OCI-LY1 (cell line): ENCODE measurements around the gene GSTP1.
A peak's percentile ranks its signal among the peaks of the same experiment; 100 is the strongest.
"Not testable (repeated sequence)": the region's sequence is repeated elsewhere in the genome, so short reads cannot be mapped to it uniquely, and the experiment has no call there.

Experiments used
- H2AFZ ChIP-seq: fragments of 200-600 bp; sonication (generic), shearing (Covaris generic); 2 replicates; pipeline ENCODE4 v1.6.0; 2014; ENCODE audit warnings: antibody characterized with exemption, mild to moderate bottlenecking, low read length
- H3F3A ChIP-seq: fragments of 200-600 bp; sonication (generic), shearing (Covaris generic); 2 replicates; pipeline ENCODE4 v1.6.0; 2014; ENCODE audit warnings: mild to moderate bottlenecking, antibody characterized with exemption, low read length, moderate library complexity; ENCODE audit not compliant: insufficient read depth
- H3K27ac ChIP-seq: fragments of 200-600 bp; sonication (generic); 2 replicates; pipeline ENCODE4 v1.5.1; 2014; ENCODE audit warnings: low read length, mixed run types, mild to moderate bottlenecking, low read depth; ENCODE audit not compliant: poor library complexity, severe bottlenecking
- H3K27me3 ChIP-seq: fragments of 200-600 bp; sonication (generic); 2 replicates; pipeline ENCODE4 v1.6.0; 2014; ENCODE audit warnings: antibody characterized with exemption, mild to moderate bottlenecking, low read length, moderate library complexity; ENCODE audit not compliant: insufficient read depth
- H3K36me3 ChIP-seq: fragments of 200-600 bp; sonication (generic); 2 replicates; pipeline ENCODE4 v1.6.1; 2014; ENCODE audit warnings: mild to moderate bottlenecking, antibody characterized with exemption, low read length, moderate library complexity, mixed read lengths; ENCODE audit not compliant: insufficient read depth
- H3K4me1 ChIP-seq: fragments of 200-600 bp; sonication (generic); 2 replicates; pipeline ENCODE4 v1.5.1; 2014; ENCODE audit warnings: mild to moderate bottlenecking, low read length, moderate library complexity; ENCODE audit not compliant: insufficient read depth, severe bottlenecking
- H3K4me2 ChIP-seq: fragments of 200-600 bp; sonication (generic), shearing (Covaris generic); 2 replicates; pipeline ENCODE4 v1.6.1; 2014; ENCODE audit warnings: low read length
- H3K4me3 ChIP-seq: fragments of 200-600 bp; sonication (generic); 2 replicates; pipeline ENCODE4 v1.5.1; 2014; ENCODE audit warnings: low read length, low read depth, mild to moderate bottlenecking, mixed read lengths; ENCODE audit not compliant: poor library complexity, severe bottlenecking
- H3K79me2 ChIP-seq: fragments of 200-600 bp; shearing (Covaris generic); 2 replicates; pipeline ENCODE4 v1.6.1; 2016; ENCODE audit warnings: mixed run types, low read length, mixed read lengths; ENCODE audit not compliant: insufficient read depth
- H3K9ac ChIP-seq: fragments of 200-600 bp; sonication (generic), shearing (Covaris generic); 2 replicates; pipeline ENCODE4 v1.6.1; 2014; ENCODE audit warnings: mild to moderate bottlenecking, low read length, mixed read lengths
- H3K9me2 ChIP-seq: fragments of 200-600 bp; sonication (generic), shearing (Covaris generic); 2 replicates; pipeline ENCODE4 v1.6.1; 2014; ENCODE audit warnings: low read depth, mild to moderate bottlenecking, low read length, mixed read lengths
- H3K9me3 ChIP-seq: fragments of 200-600 bp; shearing (Covaris generic); 2 replicates; pipeline ENCODE4 v1.6.1; 2014; ENCODE audit warnings: low read length, mixed read lengths
- H4K20me1 ChIP-seq: fragments of 200-600 bp; sonication (generic), shearing (Covaris generic); 2 replicates; pipeline ENCODE4 v1.6.0; 2016; ENCODE audit warnings: mild to moderate bottlenecking, low read length; ENCODE audit not compliant: insufficient read depth
- CTCF ChIP-seq: fragments of 200-600 bp; sonication (generic), shearing (Covaris generic); IDR thresholded peaks from 2 replicates; pipeline ENCODE4 v1.5.1; 2017; ENCODE audit warnings: mild to moderate bottlenecking, antibody characterized with exemption, low read length, moderate library complexity, mixed read lengths
- EZH2 ChIP-seq: fragments of 200-600 bp; sonication (generic), shearing (Covaris generic); IDR thresholded peaks from 2 replicates; pipeline ENCODE4 v1.8.0; 2017; ENCODE audit warnings: borderline replicate concordance, mixed run types, mild to moderate bottlenecking, antibody characterized with exemption, low read length, moderate library complexity, mixed read lengths

GSTP1 gene

GRCh38 chr11:67600324-67601029 is 16.9 kb downstream of the GSTP1 start:
- H3K9me3 ChIP-seq = 0 out of 2 replicates have a peak, but pooled peaks cover 2% of the 10 kb centered on the region
- no peaks in the 10 kb centered on the region for H3F3A ChIP-seq
- peak overlapping the region; percentile 28 for H3K4me3 ChIP-seq
- H3K4me1 ChIP-seq = peaks cover 18% of the 10 kb centered on the region
- H2AFZ ChIP-seq = no peak overlapping the region
- no peaks in the 10 kb centered on the region for H4K20me1 ChIP-seq
- no peaks in the 10 kb centered on the region; the same call in 1 of the 2 replicates for H3K36me3 ChIP-seq
- peak overlapping the region; percentile 45 for H3K4me2 ChIP-seq
- H3K9me2 ChIP-seq = no peaks in the 10 kb centered on the region
- peak overlapping the region; percentile 26; the same call in 1 of the 2 replicates for H3K9ac ChIP-seq
- peaks cover 3% of the 10 kb centered on the region; the same call in 1 of the 2 replicates for H3K27me3 ChIP-seq
- no peak for TF ChIP-seq EZH2
- TF ChIP-seq CTCF = no peak
- H3K79me2 ChIP-seq = no peaks in the 10 kb centered on the region
- H3K27ac ChIP-seq = peak overlapping the region; percentile 73

GRCh38 chr11:67601098-67601497 is 17.5 kb downstream of the GSTP1 start:
- Histone ChIP-seq H3K9me3 (0 out of 2 replicates have a peak, but pooled peaks cover 2% of the 10 kb centered on the region), H3F3A (no peaks in the 10 kb centered on the region), H3K9me2 (no peaks in the 10 kb centered on the region), H3K27ac (peak overlapping the region; percentile 73), H3K36me3 (no peaks in the 10 kb centered on the region; the same call in 1 of the 2 replicates), H3K9ac (no peak overlapping the region; the same call in 1 of the 2 replicates), H3K4me1 (peaks cover 21% of the 10 kb centered on the region), H4K20me1 (no peaks in the 10 kb centered on the region), H3K79me2 (no peaks in the 10 kb centered on the region), H2AFZ (no peak overlapping the region), H3K27me3 (peaks cover 3% of the 10 kb centered on the region; the same call in 1 of the 2 replicates), H3K4me2 (peak overlapping the region; percentile 45; the same call in 1 of the 2 replicates), H3K4me3 (no peak overlapping the region)
- TF ChIP-seq EZH2 (no peak), CTCF (no peak)

DNA sequence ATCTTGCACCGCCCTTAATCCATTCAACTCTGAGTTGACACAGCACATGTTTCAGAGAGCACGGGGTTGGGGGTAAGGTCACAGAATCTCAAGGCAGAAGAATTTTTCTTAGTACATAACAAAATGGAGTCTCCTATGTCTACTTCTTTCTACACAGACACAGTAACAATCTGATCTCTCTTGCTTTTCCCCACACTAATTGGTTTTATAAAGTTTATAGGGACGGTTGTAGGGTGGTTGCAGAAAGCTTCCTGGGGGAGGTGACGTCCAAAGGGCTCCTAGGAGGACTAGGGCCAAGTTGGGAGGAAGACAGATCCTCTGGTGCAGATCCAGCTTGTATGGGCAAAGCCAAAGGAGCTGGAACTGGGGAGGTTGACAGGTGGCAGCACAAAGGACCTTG is 20.5 kb downstream of the GSTP1 start:
- not testable (repeated sequence) for H3K9me3 ChIP-seq, H3K27me3 ChIP-seq, H3F3A ChIP-seq, H3K9me2 ChIP-seq, H3K79me2 ChIP-seq, H3K4me2 ChIP-seq, H3K27ac ChIP-seq, H3K4me3 ChIP-seq, H3K9ac ChIP-seq, H2AFZ ChIP-seq, H4K20me1 ChIP-seq
- peaks cover 41% of the 10 kb centered on the region for H3K4me1 ChIP-seq
- peaks cover 11% of the 10 kb centered on the region for H3K36me3 ChIP-seq

- Histone ChIP-seq H3K9me2 (no peaks in the 10 kb centered on the region), H3K27ac (no peak overlapping the region), H3F3A (no peaks in the 10 kb centered on the region), H3K36me3 (peaks cover 17% of the 10 kb centered on the region), H3K4me2 (no peak overlapping the region), H4K20me1 (no peaks in the 10 kb centered on the region), H3K4me3 (no peak overlapping the region), H3K9ac (no peak overlapping the region), H2AFZ (no peak overlapping the region), H3K27me3 (peaks cover 3% of the 10 kb centered on the region; the same call in 1 of the 2 replicates), H3K4me1 (peaks cover 38% of the 10 kb centered on the region), H3K79me2 (peaks cover 9% of the 10 kb centered on the region; the same call in 1 of the 2 replicates), H3K9me3 (no peaks in the 10 kb centered on the region)
- TF ChIP-seq CTCF (no peak), EZH2 (no peak)
These were observed 21.2 kb downstream of the GSTP1 start for GRCh38 chr11:67604815-67605214.
